ENCODE measurements around the gene KDM5A. TPM values are rescaled to one million over a fixed set of nuclear protein-coding genes. Genes with fewer than 3 reads are reported as not detected.
"Not testable (repeated sequence)": the region's sequence is repeated elsewhere in the genome, so short reads cannot be mapped to it uniquely, and the experiment has no call there.

Gene KDM5A
- 46.6 and 59.9 TPM in 2 replicates for total RNA-seq

DNA sequence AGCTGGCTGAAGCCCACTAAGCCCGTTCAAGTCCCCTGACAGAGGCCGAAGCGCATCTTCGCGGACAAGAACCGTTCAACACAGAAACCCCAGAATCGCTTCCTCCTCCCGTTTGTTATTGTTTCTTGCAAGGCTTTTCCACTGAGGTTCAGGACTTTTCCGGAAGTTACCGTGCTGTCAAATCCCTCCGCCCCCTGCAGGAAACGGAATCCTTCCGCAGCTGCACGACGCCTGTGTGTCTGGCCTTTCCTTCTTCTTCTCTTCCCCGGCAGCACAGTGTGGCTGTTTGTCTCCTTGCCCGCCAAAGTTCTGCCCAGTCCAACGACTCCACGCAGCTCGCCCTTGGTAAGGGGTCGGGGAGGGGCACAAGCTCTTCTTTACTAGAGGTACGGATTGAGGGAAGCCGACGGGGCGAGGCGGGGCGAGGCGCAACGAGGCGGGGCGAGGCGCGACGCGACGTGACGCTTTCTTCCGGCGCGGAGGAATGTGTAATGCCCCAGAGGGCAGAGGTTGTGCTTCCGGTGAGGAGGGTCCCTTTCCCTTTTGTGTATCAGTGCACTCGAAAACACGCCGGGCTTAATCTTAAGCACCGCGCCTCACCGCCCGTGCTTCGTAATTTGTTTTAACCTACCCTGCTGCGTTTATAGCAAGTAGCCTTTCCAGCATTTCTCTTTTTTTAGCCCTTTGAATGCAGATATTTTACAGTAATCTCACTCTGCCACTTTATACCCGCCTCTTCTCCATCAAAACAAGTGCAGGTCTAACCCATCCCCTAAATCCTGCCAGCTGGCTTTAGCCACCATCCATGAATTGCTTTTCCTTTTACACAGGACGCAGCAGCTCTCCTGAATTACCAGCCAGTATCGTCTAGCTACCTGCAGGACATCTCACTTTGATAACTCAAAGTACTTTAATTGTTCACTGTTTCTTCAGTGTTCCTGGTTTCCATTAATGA, at the start of gene KDM5A:
Gene KDM5A (minus strand): TSS at position 179 of the 955 bp plus-strand sequence. CDS start 229 bp downstream, outside the sequence.
- peak; percentile 87 to 93 for DNase-seq (ENCODE audit: low read depth in 2 of 2)

DNA sequence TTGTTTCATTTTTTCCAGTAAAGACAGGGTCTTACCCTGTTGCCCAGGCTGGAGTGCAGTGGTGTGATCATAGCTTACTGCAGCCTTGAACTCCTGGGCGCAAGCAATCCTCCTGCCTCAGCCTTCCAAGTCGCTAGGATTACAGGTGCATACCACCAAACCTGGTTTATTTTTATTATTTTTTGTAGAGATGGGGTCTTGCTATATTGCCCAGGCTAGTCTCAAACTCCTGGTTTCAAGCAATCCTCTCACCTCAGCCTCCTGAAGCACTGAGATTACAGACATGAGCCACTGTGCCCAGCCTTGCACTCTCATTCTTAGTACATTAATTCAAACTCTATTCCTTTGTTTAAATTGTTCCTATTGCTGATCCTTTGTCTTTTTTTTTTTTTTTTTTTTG, 46.6 kb upstream of the KDM5A start:
- DNase-seq (ENCODE audit: low read depth in 2 of 2), result not testable (repeated sequence)

DNA sequence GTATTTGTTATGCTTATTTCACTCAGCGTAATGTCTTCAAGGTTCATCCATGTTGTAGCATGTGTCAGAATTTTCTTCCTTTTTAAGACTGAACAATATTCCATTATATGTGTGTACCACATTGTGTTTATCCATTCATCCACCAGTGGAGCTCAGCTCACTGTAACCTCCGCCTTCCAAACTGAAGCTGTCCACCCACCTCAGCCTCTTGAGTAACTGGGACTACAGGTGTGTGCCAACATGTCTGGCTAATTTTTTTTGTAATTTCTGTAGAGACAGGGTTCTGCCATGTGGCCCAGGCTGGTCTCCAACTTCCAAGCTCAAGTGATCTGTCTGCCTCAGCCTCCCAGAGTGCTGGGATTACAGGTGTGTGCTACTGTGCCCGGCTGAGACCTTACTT, 33.4 kb upstream of the KDM5A start:
- DNase-seq (ENCODE audit: low read depth in 2 of 2), result no peak

DNA sequence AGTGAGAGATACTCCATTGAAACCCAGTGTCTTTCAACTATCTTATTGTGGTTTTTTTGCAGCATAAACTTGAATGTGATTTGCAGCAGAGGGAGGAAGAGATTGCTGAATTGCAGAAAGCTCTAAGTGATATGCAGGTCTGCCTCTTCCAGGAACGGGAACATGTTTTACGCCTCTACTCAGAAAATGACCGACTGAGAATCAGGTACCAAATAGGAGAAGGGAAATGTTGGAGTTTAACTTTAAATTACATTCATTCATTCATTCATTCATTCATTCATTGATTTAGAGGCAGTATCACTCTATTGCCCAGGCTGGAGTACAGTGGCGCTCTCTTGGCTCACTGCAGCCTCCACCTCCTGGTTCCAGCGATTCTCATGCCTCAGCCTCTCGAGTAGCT, 29.3 kb upstream of the KDM5A start:
- DNase-seq (ENCODE audit: low read depth in 2 of 2), result no peak

DNA sequence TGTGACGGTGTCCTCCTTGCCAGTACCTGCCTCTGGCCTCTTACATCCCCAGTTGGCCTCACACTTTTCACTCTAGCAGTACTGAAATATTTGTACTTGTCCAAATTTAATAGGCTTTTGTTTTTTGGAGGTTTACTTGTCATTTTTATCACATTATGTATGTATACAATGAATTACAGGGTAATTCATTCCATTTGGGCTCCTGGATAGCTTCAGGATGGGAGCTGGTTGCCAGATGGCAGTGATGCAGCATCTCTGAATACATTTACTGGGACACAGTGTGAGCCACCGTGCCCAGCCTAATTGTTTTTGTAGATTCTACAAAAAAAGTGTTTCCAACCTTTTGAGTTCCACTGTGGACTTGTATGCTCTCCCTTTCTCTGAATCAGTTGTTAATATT, 25.7 kb upstream of the KDM5A start:
- DNase-seq (ENCODE audit: low read depth in 2 of 2), result no peak

DNA sequence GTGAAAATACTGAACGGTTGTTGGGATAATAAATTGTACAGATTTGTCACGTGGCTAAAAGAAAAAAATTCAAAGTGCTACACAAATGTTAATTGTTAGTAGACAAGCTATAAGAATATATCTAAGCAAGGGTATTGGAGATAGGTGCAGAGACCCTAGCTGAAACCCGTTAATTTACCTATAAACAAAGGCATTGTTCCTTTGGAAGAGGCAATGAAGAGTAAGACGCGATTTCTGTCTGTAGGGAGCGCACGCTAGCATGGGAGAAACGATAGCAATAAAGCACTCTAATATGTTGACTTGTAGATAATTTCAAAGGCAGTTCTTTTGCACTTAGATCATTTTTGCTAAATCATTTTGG, 12.9 kb upstream of the KDM5A start:
- DNase-seq (ENCODE audit: low read depth in 2 of 2), result peak in 1 of 2 donors; percentile 49

DNA sequence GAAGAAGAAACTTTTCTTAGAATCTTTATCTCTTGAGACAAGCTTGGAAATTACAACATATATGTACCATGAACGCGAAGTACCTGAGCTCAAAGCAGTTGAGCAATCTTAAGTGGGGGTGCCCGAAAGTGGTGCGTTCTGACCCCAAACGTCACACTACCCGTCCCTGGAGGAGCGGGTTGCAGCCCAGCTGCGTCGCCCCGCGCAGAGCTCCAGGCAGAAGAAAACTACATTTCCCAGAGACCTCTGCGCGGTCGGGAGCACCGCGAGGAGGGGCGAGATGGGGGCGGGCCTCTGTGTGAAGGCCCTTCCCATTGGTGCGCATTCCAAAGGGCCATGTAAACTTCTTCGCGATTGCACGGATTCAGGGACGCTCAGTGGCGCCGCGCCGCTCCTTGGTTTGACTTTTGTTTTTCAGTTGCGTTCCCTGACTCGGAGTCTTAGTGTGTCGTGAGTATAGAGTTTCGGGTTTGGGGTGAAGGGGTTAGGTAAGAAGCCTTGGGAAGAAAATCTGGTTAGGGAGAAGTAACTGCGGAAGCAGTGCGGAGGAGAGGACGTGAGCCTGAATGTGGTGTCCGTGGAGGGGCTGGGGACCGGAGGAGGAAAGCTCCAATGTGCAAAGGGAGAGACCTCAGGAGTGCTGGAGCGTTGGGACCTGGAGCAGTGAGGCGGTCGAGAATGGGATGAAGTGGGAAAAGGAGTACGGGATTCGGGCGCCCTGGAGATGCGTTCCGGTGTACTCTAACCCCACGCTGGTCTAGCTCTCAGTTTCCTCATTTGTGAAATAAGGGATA, 12.3 kb upstream of the KDM5A start, which contains the start of gene CCDC77:
Gene CCDC77 (plus strand): TSS at position 410 of the 794 bp plus-strand sequence. CDS start 7,740 bp downstream, outside the sequence.
- DNase-seq (ENCODE audit: low read depth in 2 of 2), result peak; percentile 76 to 93

DNA sequence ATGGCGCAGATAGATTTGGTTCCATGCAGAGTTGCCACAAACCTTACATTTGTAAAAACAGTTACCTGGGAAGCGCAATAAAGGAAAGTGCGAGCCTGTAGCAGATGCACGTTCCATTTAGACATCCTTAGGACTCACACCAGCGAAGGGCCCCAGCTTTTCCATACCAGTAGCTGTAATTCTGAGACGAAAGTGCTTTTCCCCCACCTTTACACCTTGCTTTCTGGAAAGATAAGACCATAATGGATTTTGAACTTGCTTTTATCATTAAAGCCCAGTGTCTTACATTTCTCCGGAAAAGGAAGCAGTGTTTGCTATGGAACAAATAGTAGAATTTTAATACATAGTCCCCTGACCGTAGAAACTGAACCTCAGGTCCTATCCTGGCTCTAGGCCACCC, 11.7 kb upstream of the KDM5A start:
- DNase-seq (ENCODE audit: low read depth in 2 of 2), result no peak

DNA sequence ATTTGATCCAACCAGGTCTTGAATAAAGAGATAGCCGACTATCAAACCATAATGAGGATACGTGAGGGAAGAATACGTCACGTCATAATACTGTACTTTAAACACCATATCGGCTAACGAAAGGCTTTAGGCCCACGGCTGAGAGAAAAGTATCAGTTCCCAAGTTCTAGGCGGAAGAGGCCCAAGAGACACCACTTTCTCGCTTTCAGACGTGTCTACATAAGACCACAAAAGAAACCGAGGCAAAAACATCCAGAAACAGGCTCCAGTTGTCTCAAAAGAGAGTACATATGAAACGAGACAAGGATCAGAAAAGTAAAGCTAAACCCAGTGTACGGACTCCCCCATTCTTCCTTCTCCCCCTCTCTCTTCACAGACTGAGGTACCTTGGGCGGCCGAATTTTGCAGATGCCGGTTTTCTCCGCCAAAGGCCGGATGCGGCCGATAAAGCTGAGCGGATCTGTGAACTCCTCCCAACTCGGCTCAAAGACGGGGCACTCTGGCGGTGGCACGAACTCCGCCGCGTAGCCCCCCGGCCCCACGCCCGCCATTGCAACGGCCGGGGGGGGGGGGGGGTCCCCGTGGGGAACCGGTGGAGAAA, 479 bp downstream of the KDM5A start:
- peak in 1 of 2 donors; percentile 44 for DNase-seq (ENCODE audit: low read depth in 2 of 2)

DNA sequence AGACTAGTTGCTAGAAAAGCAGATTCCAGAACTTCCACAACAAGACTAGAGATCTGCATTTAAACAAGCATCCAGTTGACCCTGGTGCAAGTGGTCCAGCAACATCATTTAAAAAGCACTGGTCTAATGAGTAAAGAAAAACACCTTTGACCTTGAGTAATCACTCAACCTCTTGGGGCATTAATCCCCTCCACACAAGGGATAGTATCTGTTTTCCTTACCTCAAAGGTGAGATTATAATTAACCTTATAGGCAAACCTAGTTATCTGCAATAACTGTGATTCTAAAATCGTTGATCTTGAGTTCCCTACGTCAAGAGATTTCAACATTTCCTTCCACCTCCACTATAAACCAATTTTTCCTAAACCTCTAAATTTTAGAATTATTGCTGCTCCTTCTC, 1.1 kb downstream of the KDM5A start:
- no peak for DNase-seq (ENCODE audit: low read depth in 2 of 2)

DNA sequence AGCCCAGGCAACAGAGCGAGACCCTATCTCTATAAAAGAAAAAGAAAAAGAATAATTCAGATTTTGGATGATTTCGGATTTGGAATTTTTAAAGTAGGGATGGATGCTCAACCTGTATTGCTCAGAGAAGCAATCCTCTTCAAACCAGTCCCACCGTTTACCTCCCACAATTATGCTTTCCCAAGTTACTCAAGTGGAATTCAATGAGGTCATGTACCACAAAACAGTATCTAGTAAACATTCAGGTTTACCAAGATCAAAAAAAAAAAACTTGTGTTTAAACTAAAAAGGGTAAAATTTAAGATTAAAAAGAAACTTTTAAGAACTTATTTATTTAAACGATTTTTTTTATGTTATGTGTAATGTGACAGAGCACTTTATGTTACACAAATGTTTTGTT, 2.5 kb downstream of the KDM5A start:
- peak in 1 of 2 donors; percentile 12 for DNase-seq (ENCODE audit: low read depth in 2 of 2)

DNA sequence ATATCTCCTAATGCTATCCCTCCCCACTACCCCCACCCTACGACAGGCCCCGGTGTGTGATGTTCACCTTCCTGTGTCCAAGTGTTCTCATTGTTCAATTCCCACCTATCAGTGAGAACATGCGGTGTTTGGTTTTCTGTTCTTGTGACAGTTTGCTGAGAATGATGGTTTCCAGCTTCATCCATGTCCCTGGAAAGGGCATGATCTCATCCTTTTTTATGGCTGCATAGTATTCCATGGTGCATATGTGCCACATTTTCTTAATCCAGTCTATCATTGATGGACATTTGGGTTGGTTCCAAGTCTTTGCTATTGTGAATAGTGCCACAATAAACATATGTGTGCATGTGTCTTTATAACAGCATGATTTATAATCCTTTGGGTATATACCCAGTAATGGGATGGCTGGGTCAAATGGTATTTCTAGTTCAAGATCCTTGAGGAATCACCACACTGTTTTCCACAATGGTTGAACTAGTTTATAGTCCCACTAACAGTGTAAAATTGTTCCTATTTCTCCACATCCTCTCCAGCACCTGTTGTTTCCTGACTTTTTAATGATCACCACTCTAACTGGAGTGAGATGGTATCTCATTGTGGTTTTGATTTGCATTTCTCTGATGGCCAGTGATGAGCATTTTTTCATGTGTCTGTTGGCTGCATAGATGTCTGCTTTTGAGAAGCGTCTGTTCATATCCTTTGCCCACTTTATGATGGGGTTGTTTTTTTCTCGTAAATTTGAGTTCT, 18.2 kb downstream of the KDM5A start:
- not testable (repeated sequence) for DNase-seq (ENCODE audit: low read depth in 2 of 2)

DNA sequence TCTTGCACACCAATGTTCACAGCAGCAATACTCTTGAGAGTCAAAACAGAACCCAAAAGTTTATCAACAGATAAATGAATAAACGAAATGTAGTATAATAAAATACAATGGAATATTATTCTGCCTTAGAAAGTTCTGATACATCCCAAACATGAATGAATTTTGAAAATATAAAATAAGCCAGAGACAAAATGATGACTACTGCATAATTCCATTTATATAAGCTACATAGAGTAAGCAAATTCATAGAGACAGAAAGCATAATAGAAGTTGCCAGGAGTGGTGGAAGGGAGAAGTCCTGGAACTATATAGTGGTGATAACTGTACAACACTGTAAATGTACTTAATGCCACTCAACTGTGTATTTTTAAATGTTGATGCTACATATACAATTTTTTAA, 21.1 kb downstream of the KDM5A start:
- no peak for DNase-seq (ENCODE audit: low read depth in 2 of 2)

DNA sequence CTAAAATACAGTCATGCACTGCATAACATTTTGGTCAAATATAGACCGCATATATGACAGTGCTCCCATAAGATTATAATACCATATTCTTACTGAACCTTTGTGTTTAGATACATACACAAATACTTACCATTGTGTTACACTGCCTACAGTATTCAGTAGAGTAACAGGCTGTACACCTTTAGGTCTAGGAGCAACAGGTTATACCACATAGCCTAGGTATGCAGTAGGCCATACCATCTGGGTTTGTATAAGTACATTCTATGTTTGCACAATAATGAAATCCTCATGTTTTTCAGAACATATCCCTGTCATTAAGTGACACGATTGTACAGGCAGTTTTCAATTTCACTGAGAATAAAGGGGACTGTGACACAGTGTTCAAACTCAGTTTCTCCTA, 22.3 kb downstream of the KDM5A start:
- no peak for DNase-seq (ENCODE audit: low read depth in 2 of 2)

DNA sequence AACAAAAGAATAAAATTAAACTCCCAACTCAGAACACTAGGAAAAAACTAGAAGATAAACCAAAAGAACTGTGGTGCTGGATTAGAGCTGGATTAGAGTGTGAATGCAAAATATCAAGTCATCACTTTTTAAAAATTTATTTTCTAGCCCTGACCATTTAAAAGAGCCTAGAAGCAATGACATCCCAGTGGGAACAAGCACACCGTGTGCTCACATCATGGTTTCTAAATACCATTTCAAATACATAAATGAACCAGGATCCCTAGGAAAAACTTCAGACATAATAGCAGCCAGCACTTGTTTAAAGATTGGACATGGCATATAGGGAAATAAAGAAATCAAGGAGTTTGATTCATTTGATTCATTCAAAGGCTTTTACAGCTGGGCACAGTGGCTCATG, 30.0 kb downstream of the KDM5A start:
- DNase-seq (ENCODE audit: low read depth in 2 of 2), result no peak

DNA sequence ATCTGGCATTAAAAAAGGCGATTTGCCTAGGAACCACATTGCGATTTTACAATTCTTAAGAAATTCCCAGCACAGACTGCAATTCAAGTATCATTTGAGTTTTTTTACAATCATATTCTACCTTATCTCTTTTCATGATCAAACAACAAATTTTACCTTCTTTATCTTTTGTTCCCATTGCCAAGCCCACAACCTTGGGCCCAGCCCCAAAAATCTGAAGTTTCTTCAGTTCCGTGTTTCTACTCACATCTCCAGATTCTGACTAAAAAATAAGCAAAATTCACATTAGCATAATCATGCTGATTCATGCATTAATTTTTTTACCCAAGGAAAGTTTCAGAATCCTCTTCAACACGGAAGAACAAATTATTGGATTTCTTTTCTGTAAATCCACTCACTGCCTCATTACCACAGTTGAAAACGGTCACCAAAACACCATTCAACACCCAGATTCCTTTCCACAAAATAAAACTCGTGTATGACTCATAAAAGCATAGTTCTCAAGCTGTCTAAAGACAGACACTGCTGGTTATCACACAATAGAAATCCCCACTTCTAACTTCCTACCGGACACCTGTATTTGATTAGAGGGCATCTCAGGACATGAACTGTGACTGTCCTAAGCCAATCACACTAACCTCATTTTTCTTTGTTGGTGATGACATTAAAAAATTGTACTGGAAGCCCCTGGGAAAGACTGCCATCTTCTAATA, 32.7 kb downstream of the KDM5A start:
- peak in 1 of 2 donors; percentile 59 for DNase-seq (ENCODE audit: low read depth in 2 of 2)

DNA sequence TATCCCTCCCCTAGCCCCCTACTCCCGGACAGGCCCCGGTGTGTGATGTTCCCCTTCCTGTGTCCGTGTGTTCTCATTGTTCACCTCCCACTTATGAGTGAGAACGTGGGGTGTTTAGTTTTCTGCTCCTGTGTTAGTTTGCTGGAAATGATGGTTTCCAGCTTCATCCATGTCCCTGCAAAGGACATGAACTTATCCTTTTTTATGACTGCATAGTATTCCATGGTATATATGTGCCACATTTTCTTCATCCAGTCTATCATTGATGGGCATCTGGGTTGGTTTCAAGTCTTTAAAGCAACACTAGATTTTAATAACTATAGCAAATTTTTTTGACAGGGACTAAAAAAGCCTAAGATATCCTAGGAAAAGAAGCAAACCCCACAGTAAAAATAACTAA, 37.9 kb downstream of the KDM5A start:
- not testable (repeated sequence) for DNase-seq (ENCODE audit: low read depth in 2 of 2)

DNA sequence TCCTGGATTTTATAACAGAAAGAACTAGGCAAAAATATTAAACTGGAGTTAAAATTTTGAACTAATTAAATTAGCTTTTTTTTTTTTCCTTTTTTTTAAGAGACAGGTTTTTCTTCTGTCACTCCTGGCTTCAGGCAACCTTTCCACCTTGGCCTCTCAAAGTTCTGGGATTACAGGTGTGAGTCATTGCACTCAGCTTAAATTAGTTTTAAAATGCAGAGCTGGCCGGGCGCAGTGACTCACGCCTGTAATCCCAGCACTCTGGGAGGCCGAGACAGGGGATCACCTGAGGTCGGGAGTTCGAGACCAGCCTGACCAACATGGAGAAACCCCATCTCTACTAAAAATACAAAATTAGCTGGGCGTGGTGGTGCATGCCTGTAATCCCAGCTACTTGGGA, 39.5 kb downstream of the KDM5A start:
- not testable (repeated sequence) for DNase-seq (ENCODE audit: low read depth in 2 of 2)

DNA sequence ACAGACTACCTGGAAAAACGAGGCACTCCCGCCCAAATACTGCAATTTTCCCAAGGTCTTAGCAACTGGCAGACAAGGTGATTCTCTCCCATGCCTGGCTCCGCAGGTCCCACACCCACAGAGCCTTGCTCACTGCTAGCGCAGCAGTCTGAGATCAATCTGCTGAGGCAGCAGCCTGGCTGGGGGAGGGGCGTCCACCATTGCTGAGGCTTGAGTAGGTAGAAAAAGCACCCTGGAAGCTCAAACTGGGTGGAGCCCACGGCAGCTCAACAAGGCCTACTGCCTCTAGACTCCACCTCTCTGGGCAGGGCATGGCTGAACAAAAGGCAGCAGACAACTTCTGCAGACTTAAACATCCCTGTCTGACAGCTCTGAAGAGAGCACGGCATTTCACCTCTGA, 46.1 kb downstream of the KDM5A start:
- not testable (repeated sequence) for DNase-seq (ENCODE audit: low read depth in 2 of 2)

DNA sequence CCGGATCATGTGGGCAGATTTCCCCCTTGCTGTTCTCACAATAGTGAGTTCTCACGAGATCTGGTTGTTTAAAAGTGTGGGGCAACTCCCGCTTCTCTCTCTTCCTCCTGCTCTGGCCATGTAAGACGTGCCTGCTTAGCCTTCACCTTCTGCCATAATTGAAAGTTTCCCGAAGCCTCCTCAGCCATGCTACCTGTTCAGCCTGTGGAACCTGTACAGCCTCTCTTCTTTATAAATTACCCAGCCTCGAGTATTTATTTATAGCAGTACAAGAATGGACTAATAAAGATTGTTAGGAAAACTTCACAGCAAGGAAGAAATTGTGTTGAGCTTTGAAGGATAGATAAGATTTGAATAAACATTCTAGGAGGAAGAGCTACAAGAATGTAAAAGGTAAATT, 52.1 kb downstream of the KDM5A start:
- DNase-seq (ENCODE audit: low read depth in 2 of 2), result no peak

DNA sequence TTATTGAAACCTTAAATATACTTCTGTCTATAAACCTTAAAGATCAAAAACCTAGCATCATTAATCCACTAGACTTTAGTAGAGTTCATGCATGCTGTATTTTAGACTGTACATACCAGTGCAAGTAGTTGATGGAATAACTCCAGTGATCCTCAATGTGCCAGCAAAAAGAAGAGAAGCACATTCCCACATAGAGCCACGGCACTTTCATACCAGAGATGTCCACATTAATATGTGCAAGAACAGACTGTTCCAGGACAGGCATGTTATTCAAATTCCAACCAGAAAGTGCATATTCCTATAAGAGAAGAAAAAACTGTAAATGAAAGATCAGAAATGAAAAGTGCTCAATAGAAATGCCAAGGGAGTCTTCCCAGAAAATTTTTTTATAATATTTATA, 55.0 kb downstream of the KDM5A start:
- DNase-seq (ENCODE audit: low read depth in 2 of 2), result no peak

All from dermis microvascular lymphatic vessel endothelial cell (primary cell).